Thymus (tissue), 11 donors: ENCODE data around the gene TFAP2A. TPM values are rescaled to one million over a fixed set of nuclear protein-coding genes. Genes with fewer than 3 reads are reported as not detected.

Experiments
- DNase-seq, 9 donors: peaks; one replicate each; pipeline ENCODE4 v3.0.0-alpha.2; 2013; ENCODE audit warnings: low spot score in 9 of 9, low read depth in 6 of 9, missing footprints in 1 of 9
- H3K27ac ChIP-seq, 2 donors: one replicate each; pipeline ENCODE4 v1.5.1; 2013; ENCODE audit warnings: control low read depth in 1 of 2, low read depth in 1 of 2, low read length in 1 of 2, mild to moderate bottlenecking in 1 of 2, moderate library complexity in 1 of 2
- H3K27me3 ChIP-seq, 2 donors: one replicate each; pipeline ENCODE4 v1.5.1; 2013; ENCODE audit warnings: low read length in 1 of 2; ENCODE audit not compliant: control insufficient read depth in 2 of 2, insufficient read depth in 1 of 2
- H3K36me3 ChIP-seq, 2 donors: one replicate each; pipeline ENCODE4 v1.5.1; 2013; ENCODE audit warnings: low read length in 1 of 2, mild to moderate bottlenecking in 1 of 2, moderate library complexity in 1 of 2; ENCODE audit not compliant: control insufficient read depth in 2 of 2, insufficient read depth in 2 of 2
- H3K4me1 ChIP-seq, 2 donors: one replicate each; pipeline ENCODE4 v1.5.1; 2013; ENCODE audit warnings: low read length in 2 of 2; ENCODE audit not compliant: control insufficient read depth in 2 of 2, insufficient read depth in 2 of 2
- H3K4me3 ChIP-seq, 2 donors: one replicate each; pipeline ENCODE4 v1.5.1; 2013; ENCODE audit warnings: low read length in 2 of 2, control low read depth in 1 of 2, mild to moderate bottlenecking in 1 of 2
- H3K9me3 ChIP-seq, 2 donors: one replicate each; pipeline ENCODE4 v1.5.1; 2013; ENCODE audit warnings: low read length in 1 of 2, mild to moderate bottlenecking in 1 of 2; ENCODE audit not compliant: control insufficient read depth in 2 of 2, insufficient read depth in 1 of 2
- WGBS: extraction: QIAGEN DNeasy Blood & Tissue Kit; methylation state at CpG from one replicate; pipeline ENCODE4 v1.1.7; 2013; 5-methylcytosine and 5-hydroxymethylcytosine counted together
- polyA plus RNA-seq: library from polyadenylated mRNA; stranded (reverse); fragments of 200-250 nt; gene quantifications from one replicate; pipeline ENCODE4 v1.2.3, GENCODE V29; 2013
- total RNA-seq: library from RNA; stranded (reverse); fragments of 120-200 nt; gene quantifications from one replicate; pipeline ENCODE4 v1.2.4, GENCODE V29; 2013
- donor health status: healthy.

TFAP2A gene
- total and polyA plus RNA-seq, 2 donors = 0.33 to 2.9 TPM

DNA sequence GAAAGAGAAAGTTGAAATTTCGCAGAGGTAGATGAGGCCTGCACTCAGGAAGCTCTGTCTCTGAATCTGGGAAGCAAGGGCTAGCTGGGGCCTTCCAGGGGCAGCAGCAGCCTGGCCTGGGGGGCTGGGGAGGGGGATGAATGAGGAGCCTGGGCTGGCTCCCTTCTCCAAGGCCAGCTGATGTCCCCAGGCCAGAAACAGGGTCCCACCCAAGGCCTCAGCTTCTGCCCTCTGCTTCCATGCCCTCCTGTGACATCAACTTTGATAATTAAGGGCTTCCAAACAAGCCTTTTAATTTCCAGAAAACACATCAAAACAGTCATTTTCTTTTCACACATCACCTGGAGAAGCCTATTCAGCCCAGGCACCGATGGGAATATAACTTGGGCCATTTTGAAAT lies 15.4 kb downstream of the TFAP2A start:
- Histone ChIP-seq H3K36me3 (no peaks in the 10 kb centered on the region), H3K9me3 (peaks cover 1 to 3% of the 10 kb centered on the region in 2 donors), H3K4me1 (peaks cover 6 to 8% of the 10 kb centered on the region in 2 donors), H3K27ac (no peak overlapping the region), H3K4me3 (no peak overlapping the region), H3K27me3 (peaks cover 51 to 84% of the 10 kb centered on the region in 2 donors)
- no peak for DNase-seq
- 87% methylated on average over 2 of the region's 2 CpGs for WGBS

DNA sequence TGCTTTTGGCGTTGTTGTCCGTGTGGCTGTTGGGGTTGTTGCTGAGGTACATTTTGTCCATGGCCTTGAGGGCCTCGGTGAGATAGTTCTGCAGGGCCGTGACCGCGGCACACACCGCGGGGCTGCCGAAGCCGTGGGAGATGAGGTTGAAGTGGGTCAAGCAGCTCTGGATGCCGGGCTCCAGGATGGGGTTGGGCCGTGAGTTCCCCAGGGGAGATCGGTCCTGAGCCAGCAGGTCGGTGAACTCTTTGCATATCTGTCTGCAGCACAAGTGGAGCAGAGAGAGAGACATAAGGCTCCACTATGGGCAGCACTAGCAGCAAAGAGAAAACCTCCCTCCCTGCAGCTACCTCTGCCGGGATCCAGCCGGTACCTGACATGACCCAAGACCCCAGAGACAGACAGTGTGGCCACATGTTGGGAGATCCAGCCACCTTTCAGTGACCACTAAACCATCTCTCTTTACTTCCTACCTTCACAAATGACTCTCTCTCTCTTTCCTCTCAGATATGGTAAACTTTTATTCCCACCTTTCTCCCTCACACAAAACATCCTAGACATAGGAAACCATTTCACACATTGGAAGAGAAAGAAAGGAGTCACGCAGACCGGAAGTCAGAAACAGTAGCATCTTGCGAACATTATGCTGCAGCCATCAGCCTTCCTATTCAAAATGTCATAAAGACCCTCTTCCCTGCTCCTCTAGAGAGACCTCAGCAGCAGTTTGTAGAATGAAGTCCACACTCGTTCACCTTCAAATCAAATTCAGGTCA lies 16.2 kb downstream of the TFAP2A start:
- no peaks in the 10 kb centered on the region for H3K36me3 ChIP-seq
- H3K27ac ChIP-seq = no peak overlapping the region
- peaks cover 57 to 87% of the 10 kb centered on the region in 2 donors for H3K27me3 ChIP-seq
- H3K4me1 ChIP-seq = peaks cover 2 to 3% of the 10 kb centered on the region in 2 donors
- WGBS = 32% methylated on average over 20 of the region's 20 CpGs
- no peak for DNase-seq
- H3K4me3 ChIP-seq = no peak overlapping the region
- H3K9me3 ChIP-seq = peaks cover 0 to 1% of the 10 kb centered on the region in 2 donors

DNA sequence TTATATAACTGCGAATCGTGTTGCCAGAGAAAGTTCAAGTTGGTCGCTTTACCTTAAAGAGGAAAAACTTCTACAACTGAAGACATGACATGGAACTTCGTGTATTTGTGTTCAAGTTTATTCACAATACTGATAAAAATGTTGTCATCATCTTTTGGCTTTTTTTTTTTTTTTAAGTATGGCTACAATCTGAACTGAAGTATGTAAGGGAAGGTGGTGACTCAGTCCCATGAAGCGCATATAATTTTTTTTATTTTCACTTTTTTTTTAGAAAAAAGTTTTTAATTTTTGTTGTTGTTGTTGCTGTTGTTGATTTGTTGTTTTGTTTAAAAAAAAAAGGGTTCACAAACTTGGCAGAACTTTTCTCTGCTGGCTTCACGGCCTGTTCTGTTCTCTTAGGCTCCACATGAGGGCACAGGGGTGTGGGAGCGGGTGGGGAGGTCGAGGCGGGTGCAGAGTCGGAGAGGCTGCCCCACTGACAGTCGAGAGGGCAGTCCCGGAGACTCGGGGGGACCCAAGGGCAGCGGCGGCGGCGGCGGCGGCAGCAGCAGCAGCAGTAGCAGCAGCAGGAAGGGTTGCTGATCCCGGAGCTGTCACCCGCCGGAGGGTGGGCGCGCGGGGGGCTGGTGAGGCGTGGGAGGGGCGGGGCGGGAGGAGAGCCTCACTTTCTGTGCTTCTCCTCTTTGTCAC lies 17.0 kb downstream of the TFAP2A start:
- 17% methylated on average over 28 of the region's 28 CpGs for WGBS
- DNase-seq = no peak
- peaks cover 0 to 1% of the 10 kb centered on the region in 2 donors for H3K9me3 ChIP-seq
- H3K27ac ChIP-seq = no peak overlapping the region
- peaks cover 58 to 91% of the 10 kb centered on the region in 2 donors for H3K27me3 ChIP-seq
- H3K4me3 ChIP-seq = no peak overlapping the region
- H3K4me1 ChIP-seq = no peaks in the 10 kb centered on the region
- H3K36me3 ChIP-seq = no peaks in the 10 kb centered on the region

DNA sequence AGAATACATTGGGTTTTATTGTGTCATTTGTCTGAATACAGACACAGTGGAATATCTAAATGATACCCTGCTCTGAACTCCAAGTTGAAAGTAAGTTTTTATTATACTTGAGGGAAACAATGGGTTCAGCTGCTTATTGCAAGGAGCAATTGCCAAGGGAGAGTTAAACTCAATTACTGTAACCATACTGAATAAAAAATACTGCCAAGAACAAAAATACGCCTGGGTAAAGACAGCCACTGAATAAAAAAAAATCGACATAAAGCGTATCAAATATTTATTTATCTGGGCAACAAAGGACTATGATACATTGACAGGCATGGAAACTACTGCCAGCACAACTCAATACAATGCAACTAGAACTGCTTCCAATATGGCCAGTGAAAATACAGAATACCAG lies 18.1 kb downstream of the TFAP2A start:
- WGBS = 69% methylated on average over 3 of the region's 3 CpGs
- H3K4me1 ChIP-seq = no peaks in the 10 kb centered on the region
- no peak for DNase-seq
- H3K4me3 ChIP-seq = no peak overlapping the region
- no peaks in the 10 kb centered on the region for H3K36me3 ChIP-seq
- H3K27me3 ChIP-seq = peaks cover 63 to 94% of the 10 kb centered on the region in 2 donors
- H3K9me3 ChIP-seq = peaks cover 0 to 1% of the 10 kb centered on the region in 2 donors
- H3K27ac ChIP-seq = no peak overlapping the region

DNA sequence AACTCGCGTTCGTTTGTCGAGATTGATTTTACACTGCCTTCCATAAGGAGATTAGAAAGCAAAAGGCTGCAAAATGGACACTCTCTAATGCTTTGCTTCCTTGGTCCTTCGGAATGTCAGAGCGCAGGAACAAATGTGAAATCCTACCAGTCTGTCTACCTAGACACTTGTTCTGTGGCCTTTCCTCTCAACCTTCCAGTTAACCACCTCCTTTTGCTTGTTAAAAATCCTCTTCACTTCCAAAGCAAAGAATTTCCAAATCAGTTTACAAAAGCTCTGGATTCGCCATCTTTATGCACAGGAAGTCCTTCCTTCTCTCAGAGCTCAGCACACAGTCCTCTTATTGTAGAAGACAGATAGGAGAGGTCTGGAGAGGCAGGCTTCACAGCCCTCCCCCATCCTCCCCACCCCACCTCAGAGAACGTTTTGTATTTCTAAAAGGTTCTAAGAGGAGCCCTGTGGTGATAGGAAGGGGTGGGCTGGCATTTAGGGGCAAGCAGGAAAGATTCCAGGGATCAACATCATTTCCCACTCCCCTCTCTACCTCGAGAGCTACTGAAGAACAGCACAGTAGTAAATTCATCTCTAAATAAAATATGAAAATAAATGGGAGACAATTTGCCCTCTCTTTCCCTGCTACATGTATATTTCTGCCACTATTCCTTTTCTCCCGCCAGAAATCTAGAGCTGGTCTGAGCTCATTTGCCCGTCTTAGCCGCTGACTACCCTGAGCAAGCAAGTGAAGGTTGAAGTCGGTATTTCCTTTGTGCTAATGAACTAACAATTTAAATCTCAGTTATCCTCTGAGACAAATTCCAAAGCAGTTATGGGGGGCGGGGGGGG lies 18.9 kb downstream of the TFAP2A start:
- peaks cover 0 to 1% of the 10 kb centered on the region in 2 donors for H3K9me3 ChIP-seq
- H3K4me1 ChIP-seq = no peaks in the 10 kb centered on the region
- DNase-seq = no peak
- H3K36me3 ChIP-seq = no peaks in the 10 kb centered on the region
- peaks cover 69 to 96% of the 10 kb centered on the region in 2 donors for H3K27me3 ChIP-seq
- 13% methylated on average over 14 of the region's 14 CpGs for WGBS
- no peak overlapping the region for H3K4me3 ChIP-seq
- H3K27ac ChIP-seq = no peak overlapping the region

DNA sequence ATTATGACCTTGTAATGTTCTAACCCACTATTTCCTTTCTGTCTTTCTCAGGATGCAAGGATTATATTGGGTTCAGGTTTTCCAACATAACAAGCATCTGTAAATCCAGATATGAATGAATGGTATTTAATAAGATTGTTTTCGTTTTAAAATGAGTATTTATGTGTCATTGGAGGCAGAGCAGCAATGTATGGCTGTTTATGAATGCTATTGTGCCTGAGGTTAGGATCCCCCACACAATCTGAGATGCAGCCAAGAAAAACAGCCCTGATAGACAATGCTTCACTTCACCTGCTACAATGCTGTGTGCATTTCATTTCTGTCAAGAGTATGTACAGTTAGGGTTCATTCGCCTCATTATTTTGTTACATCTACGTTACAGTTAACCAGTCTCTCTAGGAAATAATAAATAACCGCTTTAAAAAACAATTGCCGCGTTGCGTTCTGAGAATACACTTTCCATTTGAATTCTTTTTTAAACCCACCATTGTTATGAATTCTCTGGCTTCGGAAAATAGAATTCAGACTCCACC lies 19.6 kb downstream of the TFAP2A start:
- no peaks in the 10 kb centered on the region for H3K4me1 ChIP-seq
- H3K27ac ChIP-seq = no peak overlapping the region
- H3K27me3 ChIP-seq = peaks cover 72 to 96% of the 10 kb centered on the region in 2 donors
- WGBS = 9% methylated on average over 8 of the region's 8 CpGs
- no peak overlapping the region for H3K4me3 ChIP-seq
- no peak for DNase-seq
- no peaks in the 10 kb centered on the region for H3K36me3 ChIP-seq
- peaks cover 1 to 4% of the 10 kb centered on the region in 2 donors for H3K9me3 ChIP-seq

DNA sequence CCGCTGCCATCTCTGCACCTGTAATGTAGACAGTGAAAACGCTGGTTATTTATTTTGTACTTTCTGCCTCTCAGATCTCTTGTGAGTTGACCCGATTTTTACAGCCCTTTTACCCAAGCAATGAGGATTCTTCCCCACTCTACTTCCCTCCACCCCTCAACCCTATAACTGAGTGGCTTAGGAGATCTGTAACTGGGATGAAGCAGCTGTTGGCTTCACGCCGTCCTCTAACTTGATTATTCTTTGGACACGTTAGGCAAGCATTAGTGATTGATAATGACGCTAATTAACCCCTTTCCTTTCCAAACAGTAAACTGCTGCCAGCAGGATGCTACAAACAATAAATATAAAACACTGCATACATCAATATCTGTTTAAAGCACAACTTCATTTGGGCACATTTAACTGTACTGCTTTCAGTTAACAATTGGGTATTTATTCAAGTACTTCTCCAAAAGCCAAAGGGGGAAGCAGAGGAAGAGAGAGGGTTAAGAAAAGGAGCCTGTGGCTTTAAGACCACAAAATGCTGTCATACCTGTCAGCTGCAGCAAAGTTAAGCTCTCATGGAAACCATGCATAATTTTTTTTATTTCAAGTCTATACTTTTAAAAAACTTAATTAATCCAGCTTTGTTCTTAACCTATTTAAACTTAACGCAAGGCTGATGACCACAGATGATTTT lies 21.2 kb downstream of the TFAP2A start:
- H3K27me3 ChIP-seq = peaks cover 78 to 97% of the 10 kb centered on the region in 2 donors
- no peaks in the 10 kb centered on the region for H3K4me1 ChIP-seq
- no peak overlapping the region for H3K4me3 ChIP-seq
- H3K9me3 ChIP-seq = peaks cover 3 to 7% of the 10 kb centered on the region in 2 donors
- H3K36me3 ChIP-seq = no peaks in the 10 kb centered on the region
- H3K27ac ChIP-seq = no peak overlapping the region
- WGBS = 11% methylated on average over 8 of the region's 8 CpGs
- DNase-seq = no peak

DNA sequence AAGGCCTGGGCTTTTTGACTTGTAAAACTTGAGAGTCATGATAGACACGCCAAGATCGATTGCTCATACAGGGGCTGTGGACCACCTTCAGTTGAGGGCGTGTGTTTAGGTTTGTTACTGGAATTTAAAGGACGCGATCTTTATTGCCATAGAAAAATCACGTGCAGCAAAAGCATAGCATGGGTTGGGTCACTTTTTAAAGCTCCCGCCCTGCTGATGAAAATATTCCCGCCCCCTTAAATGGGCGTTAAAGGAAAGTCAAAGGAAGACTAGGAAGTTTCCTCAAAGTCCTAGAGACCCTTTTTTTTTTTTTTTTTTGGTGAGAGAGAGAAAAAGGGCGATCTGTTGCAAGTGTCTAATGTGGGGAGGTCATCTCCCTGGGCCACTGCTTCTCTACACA lies 23.1 kb downstream of the TFAP2A start:
- Histone ChIP-seq H3K9me3 (peaks cover 2 to 7% of the 10 kb centered on the region in 2 donors), H3K27me3 (peaks cover 74 to 98% of the 10 kb centered on the region in 2 donors), H3K4me1 (no peaks in the 10 kb centered on the region), H3K4me3 (no peak overlapping the region), H3K27ac (no peak overlapping the region), H3K36me3 (no peaks in the 10 kb centered on the region)
- no peak for DNase-seq
- WGBS = 11% methylated on average over 10 of the region's 10 CpGs
